HepG2 (cell line): Measurements from ENCODE around the gene MLLT10. TPM values are rescaled to one million over a fixed set of nuclear protein-coding genes. Genes with fewer than 3 reads are reported as not detected.
A peak's percentile ranks its signal among the peaks of the same experiment; 100 is the strongest.

Experiments
- CEBPB ChIP-seq: IDR thresholded peaks from 2 replicates; pipeline ENCODE4 v1.6.1; 2011; ENCODE audit warnings: low read depth, low read length, improper control_type of control experiment, borderline replicate concordance
- DPF2 ChIP-seq: sonication (generic); formaldehyde crosslinking; IDR thresholded peaks from 2 replicates; pipeline ENCODE4 v1.4.0; 2020; ENCODE audit warnings: mild to moderate bottlenecking, low read depth, missing genetic modification reagents, borderline replicate concordance
- HES4 ChIP-seq: sonication (generic); formaldehyde crosslinking; IDR thresholded peaks from 2 replicates; pipeline ENCODE4 v1.9.0; 2021; ENCODE audit warnings: mild to moderate bottlenecking, missing genetic modification reagents, borderline replicate concordance
- HOXA9 ChIP-seq: sonication (generic); formaldehyde crosslinking; IDR thresholded peaks from 2 replicates; pipeline ENCODE4 v1.8.1; 2022; ENCODE audit warnings: missing genetic modification reagents, mild to moderate bottlenecking, moderate library complexity, borderline replicate concordance
- MATR3 ChIP-seq: sonication (generic); formaldehyde crosslinking; IDR thresholded peaks from 2 replicates; pipeline ENCODE4 v1.4.0; 2020; ENCODE audit warnings: missing genetic modification reagents
- NCOA1 ChIP-seq: sonication (generic); formaldehyde crosslinking; IDR thresholded peaks from 2 replicates; pipeline ENCODE4 v1.9.0; 2021; ENCODE audit warnings: missing genetic modification reagents
- NCOA5 ChIP-seq: sonication (generic); formaldehyde crosslinking; IDR thresholded peaks from 2 replicates; pipeline ENCODE4 v1.4.0; 2020; ENCODE audit warnings: missing genetic modification reagents
- SOX5 ChIP-seq: IDR thresholded peaks from 2 replicates; pipeline ENCODE4 v1.6.1; 2016; ENCODE audit warnings: borderline replicate concordance
- TEAD2 ChIP-seq: sonication (generic); formaldehyde crosslinking; IDR thresholded peaks from 2 replicates; pipeline ENCODE4 v1.9.0; 2021; ENCODE audit warnings: missing genetic modification reagents
- XRCC5 ChIP-seq: fragments of 200-400 bp; formaldehyde crosslinking; optimal IDR thresholded peaks from 2 replicates; pipeline ENCODE3; 2017; ENCODE audit warnings: mild to moderate bottlenecking, low read length
- ZNF232 ChIP-seq: sonication (generic); formaldehyde crosslinking; IDR thresholded peaks from 2 replicates; pipeline ENCODE4 v1.4.0; 2020; ENCODE audit warnings: missing genetic modification reagents, borderline replicate concordance
- ZNF30 ChIP-seq: sonication (generic); formaldehyde crosslinking; IDR thresholded peaks from 2 replicates; pipeline ENCODE4 v1.5.0; 2020; ENCODE audit warnings: mild to moderate bottlenecking, missing genetic modification reagents
- ZNF589 ChIP-seq: sonication (generic); formaldehyde crosslinking; conservative IDR thresholded peaks from 2 replicates; pipeline ENCODE4 v1.8.0; 2022; ENCODE audit warnings: mild to moderate bottlenecking, moderate library complexity, missing genetic modification reagents
- polyA plus RNA-seq, 8 experiments: library from polyadenylated mRNA; depleted of rRNA in 3 of 8; stranded (reverse) in 7 of 8; unstranded in 1 of 8; fragments of >200 nt; fragmentation: Illumina TruSeq in 4 of 8; extraction: Trizol in 4 of 8; gene quantifications; 2 replicates each; pipeline versions ENCODE4 v1.2.1 to v1.2.3, GENCODE V29; 2011 to 2016; ENCODE audit warnings: low read depth in 4 of 8, missing spikeins in 1 of 8, mixed read lengths in 1 of 8; ENCODE audit not compliant: insufficient read depth in 1 of 8
- total RNA-seq, 5 experiments: library from RNA; depleted of rRNA; stranded (reverse); fragments of >200 nt; fragmentation: Illumina TruSeq; extraction: Trizol; gene quantifications; 2 replicates each; pipeline ENCODE4 v1.2.3, GENCODE V29; 2016; ENCODE audit warnings: low read depth in 1 of 5
- TF ChIP-seq, protein P1 (sequence below): sonication (generic); formaldehyde crosslinking; IDR thresholded peaks from 2 replicates; pipeline ENCODE4 v1.4.0; 2020; ENCODE audit warnings: missing genetic modification reagents
- TF ChIP-seq, protein P2 (sequence below): sonication (generic); formaldehyde crosslinking; IDR thresholded peaks from 2 replicates; pipeline ENCODE4 v1.8.0; 2022; ENCODE audit warnings: mild to moderate bottlenecking, missing genetic modification reagents
- TF ChIP-seq, protein P3 (sequence below): sonication (generic); formaldehyde crosslinking; conservative IDR thresholded peaks from 2 replicates; pipeline ENCODE4 v1.4.0; 2020; ENCODE audit warnings: missing genetic modification reagents
- TF ChIP-seq, protein P4 (sequence below): sonication (generic); formaldehyde crosslinking; conservative IDR thresholded peaks from 2 replicates; pipeline ENCODE4 v1.8.0; 2022; ENCODE audit warnings: low read depth, missing genetic modification reagents
- TF ChIP-seq, protein P5 (sequence below): sonication (generic); formaldehyde crosslinking; IDR thresholded peaks from 2 replicates; pipeline ENCODE4 v1.5.0; 2020; ENCODE audit warnings: missing genetic modification reagents
- TF ChIP-seq, protein P6 (sequence below): sonication (generic); formaldehyde crosslinking; IDR thresholded peaks from 2 replicates; pipeline ENCODE4 v1.5.0; 2020; ENCODE audit warnings: missing genetic modification reagents
- TF ChIP-seq, protein P7 (sequence below): sonication (generic); formaldehyde crosslinking; IDR thresholded peaks from 2 replicates; pipeline ENCODE4 v1.4.0; 2020; ENCODE audit warnings: missing genetic modification reagents

The MLLT10 gene
- total and polyA plus RNA-seq, 2 of the 13 experiments (the other 11 are each of a cell fraction or from before 2014, with no cell fraction given) = 51.3 to 84.1 TPM

DNA sequence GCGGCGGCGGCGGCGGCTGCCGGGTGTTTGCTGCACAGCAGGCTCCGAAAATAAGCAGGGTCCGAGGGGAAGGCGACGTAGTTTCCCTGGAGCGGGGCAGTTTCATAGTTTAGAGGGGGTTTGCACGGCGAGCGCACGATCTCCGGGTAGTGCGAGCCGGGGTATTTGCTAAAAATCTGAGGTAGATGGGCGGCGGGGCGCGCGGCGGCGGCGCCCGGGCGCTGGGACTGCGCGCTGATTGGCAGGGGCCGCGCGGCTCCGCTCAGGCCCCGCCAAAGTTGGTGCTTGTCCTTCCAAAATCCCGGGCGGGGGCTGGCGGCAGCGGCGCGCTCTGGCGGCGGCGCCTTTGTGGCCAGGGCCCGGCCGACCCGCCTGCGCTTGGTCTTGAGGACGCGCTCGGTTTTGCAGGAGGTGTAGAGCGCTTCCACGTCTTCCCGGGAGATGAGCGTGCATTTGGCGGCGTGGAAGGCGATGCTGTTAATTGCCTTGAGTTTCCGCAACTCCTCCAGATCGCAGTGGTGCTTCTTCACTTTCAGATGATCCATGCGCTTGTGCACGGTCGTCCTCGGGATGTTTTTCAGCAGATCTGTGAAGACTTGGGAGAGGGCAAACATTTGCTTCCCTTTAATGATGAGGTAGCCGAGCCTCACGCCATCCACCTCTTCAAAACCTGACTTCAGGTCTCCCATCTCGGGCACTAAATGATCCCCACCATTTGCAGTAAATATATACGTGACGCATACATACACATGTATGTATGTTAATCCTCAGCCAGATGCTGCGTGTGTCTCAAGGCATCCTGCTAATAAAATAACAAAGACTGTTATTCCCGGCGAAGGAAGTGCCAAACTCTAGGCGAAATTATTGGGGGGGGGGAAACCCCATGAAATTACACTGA lies 16.6 kb upstream of the MLLT10 start (continued):
- TF ChIP-seq, protein P1, sequence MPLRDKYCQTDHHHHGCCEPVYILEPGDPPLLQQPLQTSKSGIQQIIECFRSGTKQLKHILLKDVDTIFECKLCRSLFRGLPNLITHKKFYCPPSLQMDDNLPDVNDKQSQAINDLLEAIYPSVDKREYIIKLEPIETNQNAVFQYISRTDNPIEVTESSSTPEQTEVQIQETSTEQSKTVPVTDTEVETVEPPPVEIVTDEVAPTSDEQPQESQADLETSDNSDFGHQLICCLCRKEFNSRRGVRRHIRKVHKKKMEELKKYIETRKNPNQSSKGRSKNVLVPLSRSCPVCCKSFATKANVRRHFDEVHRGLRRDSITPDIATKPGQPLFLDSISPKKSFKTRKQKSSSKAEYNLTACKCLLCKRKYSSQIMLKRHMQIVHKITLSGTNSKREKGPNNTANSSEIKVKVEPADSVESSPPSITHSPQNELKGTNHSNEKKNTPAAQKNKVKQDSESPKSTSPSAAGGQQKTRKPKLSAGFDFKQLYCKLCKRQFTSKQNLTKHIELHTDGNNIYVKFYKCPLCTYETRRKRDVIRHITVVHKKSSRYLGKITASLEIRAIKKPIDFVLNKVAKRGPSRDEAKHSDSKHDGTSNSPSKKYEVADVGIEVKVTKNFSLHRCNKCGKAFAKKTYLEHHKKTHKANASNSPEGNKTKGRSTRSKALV (CRISPR knock-in tag) = peak; percentile 96
- TF ChIP-seq NCOA5 (CRISPR knock-in tag) (no peak), HES4 (CRISPR knock-in tag) (peak; percentile 64; the same call in 1 of the 2 replicates), ZNF589 (CRISPR knock-in tag) (no peak), XRCC5 (no peak), MATR3 (CRISPR knock-in tag) (no peak), CEBPB (no peak), NCOA1 (CRISPR knock-in tag) (no peak), HOXA9 (CRISPR knock-in tag) (no peak), ZNF30 (CRISPR knock-in tag) (no peak), SOX5 (no peak), TEAD2 (CRISPR knock-in tag) (no peak), ZNF232 (CRISPR knock-in tag) (no peak), DPF2 (no peak)
- TF ChIP-seq, protein P2, sequence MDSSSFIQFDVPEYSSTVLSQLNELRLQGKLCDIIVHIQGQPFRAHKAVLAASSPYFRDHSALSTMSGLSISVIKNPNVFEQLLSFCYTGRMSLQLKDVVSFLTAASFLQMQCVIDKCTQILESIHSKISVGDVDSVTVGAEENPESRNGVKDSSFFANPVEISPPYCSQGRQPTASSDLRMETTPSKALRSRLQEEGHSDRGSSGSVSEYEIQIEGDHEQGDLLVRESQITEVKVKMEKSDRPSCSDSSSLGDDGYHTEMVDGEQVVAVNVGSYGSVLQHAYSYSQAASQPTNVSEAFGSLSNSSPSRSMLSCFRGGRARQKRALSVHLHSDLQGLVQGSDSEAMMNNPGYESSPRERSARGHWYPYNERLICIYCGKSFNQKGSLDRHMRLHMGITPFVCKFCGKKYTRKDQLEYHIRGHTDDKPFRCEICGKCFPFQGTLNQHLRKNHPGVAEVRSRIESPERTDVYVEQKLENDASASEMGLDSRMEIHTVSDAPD (CRISPR knock-in tag) = peak; percentile 70
- TF ChIP-seq, protein P3, sequence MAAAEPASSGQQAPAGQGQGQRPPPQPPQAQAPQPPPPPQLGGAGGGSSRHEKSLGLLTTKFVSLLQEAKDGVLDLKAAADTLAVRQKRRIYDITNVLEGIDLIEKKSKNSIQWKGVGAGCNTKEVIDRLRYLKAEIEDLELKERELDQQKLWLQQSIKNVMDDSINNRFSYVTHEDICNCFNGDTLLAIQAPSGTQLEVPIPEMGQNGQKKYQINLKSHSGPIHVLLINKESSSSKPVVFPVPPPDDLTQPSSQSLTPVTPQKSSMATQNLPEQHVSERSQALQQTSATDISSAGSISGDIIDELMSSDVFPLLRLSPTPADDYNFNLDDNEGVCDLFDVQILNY = 0 out of 2 replicates have a peak, but pooled peaks have one; percentile 27
- TF ChIP-seq, protein P4, sequence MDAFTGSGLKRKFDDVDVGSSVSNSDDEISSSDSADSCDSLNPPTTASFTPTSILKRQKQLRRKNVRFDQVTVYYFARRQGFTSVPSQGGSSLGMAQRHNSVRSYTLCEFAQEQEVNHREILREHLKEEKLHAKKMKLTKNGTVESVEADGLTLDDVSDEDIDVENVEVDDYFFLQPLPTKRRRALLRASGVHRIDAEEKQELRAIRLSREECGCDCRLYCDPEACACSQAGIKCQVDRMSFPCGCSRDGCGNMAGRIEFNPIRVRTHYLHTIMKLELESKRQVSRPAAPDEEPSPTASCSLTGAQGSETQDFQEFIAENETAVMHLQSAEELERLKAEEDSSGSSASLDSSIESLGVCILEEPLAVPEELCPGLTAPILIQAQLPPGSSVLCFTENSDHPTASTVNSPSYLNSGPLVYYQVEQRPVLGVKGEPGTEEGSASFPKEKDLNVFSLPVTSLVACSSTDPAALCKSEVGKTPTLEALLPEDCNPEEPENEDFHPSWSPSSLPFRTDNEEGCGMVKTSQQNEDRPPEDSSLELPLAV (CRISPR knock-in tag) = no peak
- TF ChIP-seq, protein P5, sequence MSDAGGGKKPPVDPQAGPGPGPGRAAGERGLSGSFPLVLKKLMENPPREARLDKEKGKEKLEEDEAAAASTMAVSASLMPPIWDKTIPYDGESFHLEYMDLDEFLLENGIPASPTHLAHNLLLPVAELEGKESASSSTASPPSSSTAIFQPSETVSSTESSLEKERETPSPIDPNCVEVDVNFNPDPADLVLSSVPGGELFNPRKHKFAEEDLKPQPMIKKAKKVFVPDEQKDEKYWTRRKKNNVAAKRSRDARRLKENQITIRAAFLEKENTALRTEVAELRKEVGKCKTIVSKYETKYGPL (CRISPR knock-in tag) = no peak
- TF ChIP-seq, protein P6, sequence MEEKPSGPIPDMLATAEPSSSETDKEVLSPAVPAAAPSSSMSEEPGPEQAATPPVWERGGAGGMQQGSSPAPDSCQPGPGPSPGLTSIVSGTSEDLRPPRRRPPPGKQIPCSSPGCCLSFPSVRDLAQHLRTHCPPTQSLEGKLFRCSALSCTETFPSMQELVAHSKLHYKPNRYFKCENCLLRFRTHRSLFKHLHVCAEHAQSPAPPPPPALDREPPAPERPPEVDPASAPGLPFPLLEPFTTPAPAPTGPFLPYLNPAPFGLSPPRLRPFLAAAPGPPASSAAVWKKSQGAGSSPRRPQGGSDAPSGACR (CRISPR knock-in tag) = no peak
- TF ChIP-seq, protein P7, sequence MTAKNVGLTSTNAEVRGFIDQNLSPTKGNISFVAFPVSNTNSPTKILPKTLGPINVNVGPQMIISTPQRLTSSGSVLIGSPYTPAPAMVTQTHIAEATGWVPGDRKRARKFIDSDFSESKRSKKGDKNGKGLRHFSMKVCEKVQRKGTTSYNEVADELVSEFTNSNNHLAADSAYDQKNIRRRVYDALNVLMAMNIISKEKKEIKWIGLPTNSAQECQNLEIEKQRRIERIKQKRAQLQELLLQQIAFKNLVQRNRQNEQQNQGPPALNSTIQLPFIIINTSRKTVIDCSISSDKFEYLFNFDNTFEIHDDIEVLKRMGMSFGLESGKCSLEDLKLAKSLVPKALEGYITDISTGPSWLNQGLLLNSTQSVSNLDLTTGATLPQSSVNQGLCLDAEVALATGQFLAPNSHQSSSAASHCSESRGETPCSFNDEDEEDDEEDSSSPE = peak; percentile 39; the same call in 1 of the 2 replicates
